Left lung (tissue), 10 donors: ENCODE results near the gene ZNF212. TPM values are rescaled to one million over a fixed set of nuclear protein-coding genes. Genes with fewer than 3 reads are reported as not detected.

Experiments used
- ATAC-seq: fragments of 200-7000 bp; cut with Tn5 transposase; one replicate; pipeline ENCODE4 v1.9.1; 2020; ENCODE audit warnings: moderate library complexity
- DNase-seq, 4 donors: peaks; one replicate each; pipeline ENCODE4 v3.0.0-alpha.2; 2013 to 2020
- H3K27ac ChIP-seq, 2 donors: fragments of 200-600 bp; sonication (generic) in 1 of 2; one replicate each; pipeline versions ENCODE4 v1.5.0 to v1.8.0; 2020 to 2021
- H3K27me3 ChIP-seq, 2 donors: fragments of 200-600 bp; sonication (generic) in 1 of 2; one replicate each; pipeline versions ENCODE4 v1.5.0 to v1.8.0; 2020 to 2021
- H3K36me3 ChIP-seq, 2 donors: fragments of 200-600 bp; sonication (generic) in 1 of 2; one replicate each; pipeline versions ENCODE4 v1.5.0 to v1.8.0; 2020 to 2021
- H3K4me1 ChIP-seq, 2 donors: fragments of 200-600 bp; one replicate each; pipeline ENCODE4 v1.8.0; 2021
- H3K4me3 ChIP-seq, 2 donors: fragments of 200-600 bp; sonication (generic) in 1 of 2; one replicate each; pipeline versions ENCODE4 v1.5.0 to v1.8.0; 2020 to 2021; ENCODE audit warnings: mild to moderate bottlenecking in 1 of 2
- H3K9me3 ChIP-seq, 2 donors: fragments of 200-600 bp; sonication (generic) in 1 of 2; one replicate each; pipeline versions ENCODE4 v1.5.0 to v1.8.0; 2020 to 2021
- intact Hi-C, 2 donors: fragments of 100-400 bp; cut with DNase I; formaldehyde crosslinking; loops; one replicate each; pipeline versions ENCODE4 v1.11.2 to v1.14.2; 2022
- polyA plus RNA-seq, 6 donors: library from polyadenylated mRNA; unstranded; fragments of 120-200 nt; gene quantifications; one replicate each; pipeline ENCODE4 v1.2.1, GENCODE V29; 2013; ENCODE audit not compliant: insufficient read length in 6 of 6
- total RNA-seq, 2 donors: library from RNA; stranded (reverse); fragmentation: NEBNext Ultra II Directional; extraction: Animal tissue kit (Norgen Biotek cat#: 25700); gene quantifications; one replicate each; pipeline ENCODE4 v1.2.1, GENCODE V29; 2021
- TF ChIP-seq, protein P1 (sequence below), 2 donors: fragments of 200-600 bp; sonication (generic) in 1 of 2; IDR thresholded peaks; one replicate each; pipeline versions ENCODE4 v1.5.0 to v1.8.0; 2021; ENCODE audit warnings: antibody characterized with exemption in 2 of 2
- donor health status: DM: no; HTN: yes; CAD: no.
- donor health status: DM: no; HTN: no; CAD: no.

ZNF212 gene
- total and polyA plus RNA-seq, 8 donors, result 7.4 to 18.1 (median 16.0) TPM

DNA sequence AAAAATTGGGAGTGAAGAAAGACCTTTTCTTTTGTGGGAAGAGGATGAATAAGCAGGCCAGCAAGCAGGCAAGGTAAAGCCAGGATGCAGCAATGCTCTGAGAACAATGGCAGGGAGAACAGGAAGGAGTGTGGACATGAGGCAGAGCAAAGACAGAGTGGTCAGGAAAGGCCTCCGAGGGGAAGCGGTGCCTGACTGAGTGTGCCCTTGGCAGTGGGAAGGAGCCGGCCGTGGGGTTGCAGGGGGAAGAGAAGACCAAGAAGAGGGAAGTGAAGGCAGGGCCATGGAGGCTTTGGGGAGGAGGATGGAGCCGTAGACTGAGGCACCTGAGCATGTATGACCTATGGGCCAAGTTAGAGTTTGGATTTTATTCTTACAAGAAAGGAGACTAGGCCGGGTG, 21.9 kb upstream of the ZNF212 start:
- DNase-seq (no peak), ATAC-seq (no peak)
- TF ChIP-seq, protein P1, sequence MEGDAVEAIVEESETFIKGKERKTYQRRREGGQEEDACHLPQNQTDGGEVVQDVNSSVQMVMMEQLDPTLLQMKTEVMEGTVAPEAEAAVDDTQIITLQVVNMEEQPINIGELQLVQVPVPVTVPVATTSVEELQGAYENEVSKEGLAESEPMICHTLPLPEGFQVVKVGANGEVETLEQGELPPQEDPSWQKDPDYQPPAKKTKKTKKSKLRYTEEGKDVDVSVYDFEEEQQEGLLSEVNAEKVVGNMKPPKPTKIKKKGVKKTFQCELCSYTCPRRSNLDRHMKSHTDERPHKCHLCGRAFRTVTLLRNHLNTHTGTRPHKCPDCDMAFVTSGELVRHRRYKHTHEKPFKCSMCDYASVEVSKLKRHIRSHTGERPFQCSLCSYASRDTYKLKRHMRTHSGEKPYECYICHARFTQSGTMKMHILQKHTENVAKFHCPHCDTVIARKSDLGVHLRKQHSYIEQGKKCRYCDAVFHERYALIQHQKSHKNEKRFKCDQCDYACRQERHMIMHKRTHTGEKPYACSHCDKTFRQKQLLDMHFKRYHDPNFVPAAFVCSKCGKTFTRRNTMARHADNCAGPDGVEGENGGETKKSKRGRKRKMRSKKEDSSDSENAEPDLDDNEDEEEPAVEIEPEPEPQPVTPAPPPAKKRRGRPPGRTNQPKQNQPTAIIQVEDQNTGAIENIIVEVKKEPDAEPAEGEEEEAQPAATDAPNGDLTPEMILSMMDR (IDR thresholded peaks at IDR 0.05), result no peak
- Histone ChIP-seq H3K4me1 (no peaks in the 10 kb centered on the region), H3K4me3 (no peak overlapping the region), H3K9me3 (no peaks in the 10 kb centered on the region), H3K27ac (no peak overlapping the region), H3K27me3 (no peaks in the 10 kb centered on the region), H3K36me3 (peaks cover 0 to 100% of the 10 kb centered on the region in 2 donors)
- intact Hi-C loops, result no loop called here

DNA sequence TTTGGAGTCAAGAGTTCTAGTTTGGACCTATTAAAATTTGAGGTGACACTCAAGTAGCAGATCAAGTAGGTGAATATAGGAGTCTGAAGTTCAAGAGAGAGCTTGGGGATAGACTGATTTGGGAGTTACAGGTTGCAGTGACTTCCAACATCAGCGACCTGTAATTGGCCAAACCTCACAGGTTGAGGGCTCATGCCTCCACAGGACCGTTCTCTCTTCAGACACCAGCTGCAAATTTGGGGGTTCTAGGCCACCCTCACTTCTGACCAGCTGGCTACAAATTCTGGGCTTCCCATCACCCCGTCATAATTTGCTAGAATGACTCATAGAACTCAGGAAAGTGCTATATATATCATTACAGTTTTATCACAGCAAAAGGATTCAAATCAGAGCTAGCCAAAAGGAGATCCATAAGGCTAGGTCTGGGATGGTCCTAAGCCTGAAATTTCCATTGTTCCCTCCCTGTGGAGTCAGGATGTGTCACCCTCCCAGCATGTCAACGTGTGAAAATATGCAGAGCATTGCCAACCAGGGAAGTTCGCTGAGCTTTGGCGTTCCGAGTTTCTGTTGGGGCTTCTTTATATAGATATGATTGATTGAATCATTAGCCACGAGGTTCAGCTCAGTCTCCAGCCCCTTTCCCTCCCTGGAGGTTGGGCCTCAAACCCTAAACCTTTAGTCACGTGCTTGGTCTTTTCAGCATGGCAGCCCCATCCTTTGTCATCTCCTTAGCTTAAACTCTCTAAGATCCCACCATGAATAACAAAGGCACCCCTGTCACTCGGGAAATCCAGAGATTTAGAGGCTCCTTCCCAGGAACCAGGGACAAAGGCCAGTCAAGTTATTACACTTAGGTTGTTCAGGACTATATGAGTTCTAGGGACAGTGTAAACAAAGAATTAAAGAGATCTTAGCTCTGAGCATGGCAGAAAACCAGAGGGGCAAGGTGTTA, 20.7 kb upstream of the ZNF212 start:
- intact Hi-C loops, result no loop called here
- no peaks in the 10 kb centered on the region for H3K4me1 ChIP-seq
- no peak for DNase-seq
- H3K9me3 ChIP-seq, result no peaks in the 10 kb centered on the region
- no peak overlapping the region for H3K27ac ChIP-seq
- TF ChIP-seq, protein P1 (IDR thresholded peaks at IDR 0.05), result no peak
- no peaks in the 10 kb centered on the region for H3K27me3 ChIP-seq
- H3K4me3 ChIP-seq, result no peak overlapping the region
- no peak for ATAC-seq
- H3K36me3 ChIP-seq, result peaks cover 0 to 100% of the 10 kb centered on the region in 2 donors

DNA sequence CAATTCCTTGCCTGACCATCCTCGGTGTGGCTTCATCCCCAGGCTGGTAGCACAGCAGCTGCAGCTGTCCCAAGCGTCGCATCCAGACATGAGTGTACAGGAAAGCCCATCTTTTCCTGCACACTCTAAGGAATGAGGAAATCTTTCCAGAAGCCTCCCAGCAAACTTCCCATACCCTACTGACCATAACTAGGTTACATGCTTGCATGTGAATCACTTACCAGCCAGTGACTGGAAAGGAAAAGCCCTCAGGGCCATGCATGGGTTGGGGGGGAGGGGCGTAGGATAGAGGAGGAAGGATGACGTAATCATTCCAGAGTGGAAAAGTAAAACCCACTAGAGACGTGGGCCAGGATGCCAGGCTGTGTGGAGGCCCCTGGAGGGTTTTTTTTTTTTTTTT, 18.9 kb upstream of the ZNF212 start:
- H3K27me3 ChIP-seq, result no peaks in the 10 kb centered on the region
- no peak overlapping the region for H3K27ac ChIP-seq
- intact Hi-C loops, result no loop called here
- H3K36me3 ChIP-seq, result peaks cover 0 to 98% of the 10 kb centered on the region in 2 donors
- H3K4me1 ChIP-seq, result no peaks in the 10 kb centered on the region
- ATAC-seq, result no peak
- H3K4me3 ChIP-seq, result no peak overlapping the region
- DNase-seq, result no peak
- TF ChIP-seq, protein P1 (IDR thresholded peaks at IDR 0.05), result no peak
- H3K9me3 ChIP-seq, result no peaks in the 10 kb centered on the region

DNA sequence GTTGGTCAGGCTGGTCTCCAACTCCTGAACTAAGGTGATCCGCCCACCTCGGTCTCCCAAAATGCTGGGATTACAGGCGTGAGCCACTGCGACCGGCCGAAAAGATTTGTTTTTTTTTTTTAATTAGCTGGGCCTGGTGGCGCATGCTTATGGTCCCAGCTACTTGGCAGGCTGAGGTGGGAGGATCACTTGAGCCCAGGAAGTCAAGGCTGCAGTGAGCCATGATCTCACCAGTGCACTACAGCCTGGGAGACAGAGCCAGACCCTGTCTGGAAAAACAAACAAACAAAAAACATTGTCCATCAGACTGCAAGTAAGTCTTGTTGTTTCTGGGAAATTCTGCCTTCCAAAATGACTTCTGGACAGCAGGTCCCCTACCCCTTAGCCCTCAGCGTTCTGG, 16.3 kb upstream of the ZNF212 start:
- ATAC-seq, result no peak
- H3K27ac ChIP-seq, result no peak overlapping the region
- no peaks in the 10 kb centered on the region for H3K27me3 ChIP-seq
- H3K9me3 ChIP-seq, result no peaks in the 10 kb centered on the region
- TF ChIP-seq, protein P1 (IDR thresholded peaks at IDR 0.05), result no peak
- intact Hi-C loops, result no loop called here
- peaks cover 0 to 80% of the 10 kb centered on the region in 2 donors for H3K36me3 ChIP-seq
- no peak for DNase-seq
- no peaks in the 10 kb centered on the region for H3K4me1 ChIP-seq
- no peak overlapping the region for H3K4me3 ChIP-seq

DNA sequence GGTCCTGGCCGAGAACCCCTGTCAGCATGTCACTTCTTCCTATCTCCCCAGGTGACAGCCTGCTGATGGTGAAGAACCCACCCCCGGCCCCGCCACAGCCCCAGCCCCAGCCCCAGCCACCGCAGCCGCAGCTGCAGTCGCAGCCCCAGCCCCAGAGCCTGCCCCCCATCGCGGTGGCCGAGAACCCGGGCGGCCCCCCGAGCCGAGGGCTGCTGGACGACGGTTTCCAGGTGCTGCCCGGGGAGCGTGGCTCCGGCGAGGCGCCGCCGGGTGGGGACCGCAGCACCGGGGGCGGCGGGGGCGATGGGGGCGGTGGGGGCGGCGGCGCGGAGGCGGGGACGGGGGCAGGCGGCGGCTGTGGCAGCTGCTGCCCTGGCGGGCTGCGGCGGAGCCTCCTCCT, 15.7 kb upstream of the ZNF212 start:
- Histone ChIP-seq H3K4me1 (no peaks in the 10 kb centered on the region), H3K36me3 (peaks cover 0 to 74% of the 10 kb centered on the region in 2 donors), H3K4me3 (no peak overlapping the region), H3K9me3 (no peaks in the 10 kb centered on the region), H3K27me3 (no peaks in the 10 kb centered on the region), H3K27ac (no peak overlapping the region)
- ATAC-seq (no peak), DNase-seq (no peak)
- TF ChIP-seq, protein P1 (IDR thresholded peaks at IDR 0.05), result no peak
- intact Hi-C loops, result no loop called here
